Measurements from ENCODE around the gene CLEC4G.

The CLEC4G gene

GRCh38 chr19:7685546-7686445 is 46.1 kb downstream of the CLEC4G start:
- Histone ChIP-seq H3K4me2 (ENCODE audit: insufficient read depth, low read length) (no peak overlapping the region), H3K9ac (ENCODE audit: low read depth, low read length) (no peak overlapping the region), H3K4me3 (ENCODE audit: low read depth in 1 of 2, low read length in 2 of 2) (no peak overlapping the region), H3K79me2 (ENCODE audit: insufficient read depth, low read length) (peaks cover 25% of the 10 kb centered on the region), H2AFZ (ENCODE audit: low read depth, low read length) (no peak overlapping the region), H4K20me1 (ENCODE audit: insufficient read depth, low read length) (peaks cover 22% of the 10 kb centered on the region), H3K9me3 (ENCODE audit: insufficient read depth, low read length, severe bottlenecking) (no peaks in the 10 kb centered on the region), H3K27me3 (ENCODE audit: insufficient read depth, low read length, poor library complexity) (no peaks in the 10 kb centered on the region), H3K4me1 (ENCODE audit: insufficient read depth, low read length) (peaks cover 15% of the 10 kb centered on the region), H3K36me3 (ENCODE audit: insufficient read depth, low read length) (peaks cover 22% of the 10 kb centered on the region), H3K27ac (ENCODE audit: low read length) (no peak overlapping the region)
- DNase-seq (no peak), ATAC-seq (ENCODE audit: insufficient read depth, low read depth) (no peak)
- TF ChIP-seq EZH2 (IDR thresholded peaks at IDR 0.05; ENCODE audit: borderline replicate concordance, low read depth, low read length, severe bottlenecking) (no peak), CTCF (IDR thresholded peaks at IDR 0.05; ENCODE audit: borderline replicate concordance, extremely low read depth, low read length, poor library complexity, severe bottlenecking) (no peak)

DNA sequence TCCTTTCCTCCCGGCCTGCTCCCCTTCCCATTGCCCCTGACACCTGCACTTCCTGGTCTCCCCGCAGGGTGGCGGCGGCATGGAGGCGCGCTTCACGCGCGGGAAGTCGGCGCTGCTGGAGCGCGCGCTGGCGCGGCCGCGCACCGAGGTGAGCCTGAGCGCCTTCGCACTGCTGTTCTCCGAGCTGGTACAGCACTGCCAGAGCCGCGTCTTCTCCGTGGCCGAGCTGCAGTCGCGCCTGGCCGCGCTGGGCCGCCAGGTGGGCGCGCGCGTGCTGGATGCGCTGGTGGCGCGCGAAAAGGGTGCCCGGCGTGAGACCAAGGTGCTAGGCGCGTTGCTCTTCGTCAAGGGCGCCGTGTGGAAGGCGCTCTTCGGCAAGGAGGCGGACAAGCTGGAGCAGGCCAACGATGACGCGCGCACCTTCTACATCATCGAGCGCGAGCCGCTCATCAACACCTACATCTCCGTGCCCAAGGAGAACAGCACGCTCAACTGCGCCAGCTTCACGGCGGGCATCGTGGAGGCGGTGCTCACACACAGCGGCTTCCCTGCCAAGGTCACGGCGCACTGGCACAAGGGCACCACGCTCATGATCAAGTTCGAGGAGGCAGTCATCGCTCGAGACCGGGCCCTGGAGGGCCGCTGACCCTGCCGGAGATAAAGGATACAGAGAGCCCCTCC is 49.6 kb downstream of the CLEC4G start:
- H3K4me1 ChIP-seq (ENCODE audit: insufficient read depth, low read length), result peaks cover 39% of the 10 kb centered on the region
- H3K9ac ChIP-seq (ENCODE audit: low read depth, low read length), result peak overlapping the region; percentile 94
- TF ChIP-seq CTCF (IDR thresholded peaks at IDR 0.05; ENCODE audit: borderline replicate concordance, extremely low read depth, low read length, poor library complexity, severe bottlenecking) (no peak), EZH2 (IDR thresholded peaks at IDR 0.05; ENCODE audit: borderline replicate concordance, low read depth, low read length, severe bottlenecking) (no peak)
- peak overlapping the region in 1 of 2 experiments; percentile 90; a peak in 2 of 4 replicates for H3K4me3 ChIP-seq (ENCODE audit: low read depth in 1 of 2, low read length in 2 of 2)
- H3K27me3 ChIP-seq (ENCODE audit: insufficient read depth, low read length, poor library complexity), result no peaks in the 10 kb centered on the region
- no peak for ATAC-seq (ENCODE audit: insufficient read depth, low read depth)
- peaks cover 22% of the 10 kb centered on the region for H4K20me1 ChIP-seq (ENCODE audit: insufficient read depth, low read length)
- H3K36me3 ChIP-seq (ENCODE audit: insufficient read depth, low read length), result peaks cover 22% of the 10 kb centered on the region
- H3K4me2 ChIP-seq (ENCODE audit: insufficient read depth, low read length), result peak overlapping the region; percentile 58
- H3K27ac ChIP-seq (ENCODE audit: low read length), result peak overlapping the region; percentile 82; the same call in 1 of the 2 replicates
- no peak overlapping the region for H2AFZ ChIP-seq (ENCODE audit: low read depth, low read length)
- no peaks in the 10 kb centered on the region for H3K9me3 ChIP-seq (ENCODE audit: insufficient read depth, low read length, severe bottlenecking)
- no peak for DNase-seq
- H3K79me2 ChIP-seq (ENCODE audit: insufficient read depth, low read length), result peaks cover 26% of the 10 kb centered on the region

DNA sequence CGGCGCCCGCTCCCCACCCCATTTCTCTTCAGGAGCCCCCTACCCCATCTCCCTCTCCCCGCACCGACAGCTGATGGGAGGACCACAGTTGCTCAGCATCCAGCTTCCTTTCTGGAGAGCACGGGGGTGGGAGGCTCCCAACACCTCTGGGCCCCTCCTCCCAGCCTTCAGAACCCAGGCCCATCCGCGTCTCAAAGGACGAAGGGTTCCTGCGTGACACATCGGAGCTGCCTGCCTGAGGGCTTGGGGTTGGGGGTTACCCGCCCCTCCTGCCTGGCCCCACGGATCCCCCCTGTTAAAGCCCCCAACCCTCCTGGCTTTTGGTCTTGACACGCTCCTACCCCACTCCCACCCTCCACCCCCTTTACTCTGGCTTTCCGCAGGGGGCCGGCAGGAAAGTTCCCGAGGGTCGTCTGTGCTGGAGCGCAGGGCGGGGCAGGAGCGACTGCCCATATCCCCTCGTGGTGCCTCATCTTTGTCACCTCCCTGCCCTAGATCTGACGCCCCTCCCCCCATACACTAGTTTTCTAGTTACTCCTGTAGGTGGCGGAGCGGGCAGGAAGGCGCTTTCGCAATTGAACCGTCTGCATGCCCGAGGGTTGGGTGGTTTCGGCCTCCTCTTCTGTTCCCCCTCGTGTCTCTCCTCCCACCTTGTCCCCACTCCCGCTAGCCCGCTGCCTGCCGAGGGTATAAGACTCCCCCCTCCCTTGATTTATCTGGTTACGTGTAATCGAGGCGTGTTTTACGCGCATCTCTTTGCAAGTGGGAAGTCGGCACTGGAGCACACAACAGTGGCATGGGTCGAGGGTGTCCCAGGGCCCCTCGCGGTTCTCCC is 50.4 kb downstream of the CLEC4G start:
- DNase-seq (peak; percentile 83), ATAC-seq (ENCODE audit: insufficient read depth, low read depth) (peak; percentile 54)
- Histone ChIP-seq H3K27me3 (ENCODE audit: insufficient read depth, low read length, poor library complexity) (no peaks in the 10 kb centered on the region), H3K4me1 (ENCODE audit: insufficient read depth, low read length) (peaks cover 42% of the 10 kb centered on the region), H3K4me3 (ENCODE audit: low read depth in 1 of 2, low read length in 2 of 2) (peak overlapping the region; percentile 88 to 90), H3K27ac (ENCODE audit: low read length) (peak overlapping the region; percentile 82), H3K36me3 (ENCODE audit: insufficient read depth, low read length) (peaks cover 22% of the 10 kb centered on the region), H3K79me2 (ENCODE audit: insufficient read depth, low read length) (peaks cover 26% of the 10 kb centered on the region), H3K9ac (ENCODE audit: low read depth, low read length) (peak overlapping the region; percentile 94), H4K20me1 (ENCODE audit: insufficient read depth, low read length) (peaks cover 22% of the 10 kb centered on the region), H3K4me2 (ENCODE audit: insufficient read depth, low read length) (peak overlapping the region; percentile 58), H3K9me3 (ENCODE audit: insufficient read depth, low read length, severe bottlenecking) (no peaks in the 10 kb centered on the region), H2AFZ (ENCODE audit: low read depth, low read length) (peak overlapping the region; percentile 88)
- no peak for TF ChIP-seq EZH2 (IDR thresholded peaks at IDR 0.05; ENCODE audit: borderline replicate concordance, low read depth, low read length, severe bottlenecking)
- TF ChIP-seq CTCF (IDR thresholded peaks at IDR 0.05; ENCODE audit: borderline replicate concordance, extremely low read depth, low read length, poor library complexity, severe bottlenecking), result peak; percentile 65
